BJ (cell line): ENCODE data around the gene NSMCE1. TPM values are rescaled to one million over a fixed set of nuclear protein-coding genes. Genes with fewer than 3 reads are reported as not detected.

ENCODE experiments used
- CTCF ChIA-PET: fragments of 350-600 bp; formaldehyde crosslinking; extraction: SDS; loops from one replicate; lab custom pipeline; 2021; ENCODE audit warnings: antibody characterized with exemption, inconsistent platforms; lab: Yijun Ruan, JAX
- POLR2A ChIA-PET: fragments of 300-600 bp; sonication (Branson Sonifier 250); formaldehyde crosslinking; extraction: SDS; loops from one replicate; lab custom pipeline; 2021; ENCODE audit warnings: antibody characterized with exemption; lab: Charles Lee
- DNase-seq: peaks from one replicate; pipeline ENCODE4 v3.0.0-alpha.2; 2011; ENCODE audit warnings: low read depth
- H3K27me3 ChIP-seq: 2 replicates; pipeline ENCODE4 v1.6.0; 2011; ENCODE audit warnings: low read length; ENCODE audit not compliant: control insufficient read depth, insufficient read depth
- H3K36me3 ChIP-seq: 2 replicates; pipeline ENCODE4 v1.5.1; 2011; ENCODE audit warnings: low read length; ENCODE audit not compliant: control insufficient read depth, insufficient read depth
- H3K4me3 ChIP-seq: 2 replicates; pipeline ENCODE4 v1.5.1; 2011; ENCODE audit warnings: low read depth, mild to moderate bottlenecking, control low read depth, low read length
- CTCF ChIP-seq: IDR thresholded peaks from 2 replicates; pipeline ENCODE4 v1.5.1; 2011; ENCODE audit warnings: low read depth, mild to moderate bottlenecking, control low read depth, inconsistent platforms, low read length, moderate library complexity; ENCODE audit not compliant: insufficient read depth
- polyA plus RNA-seq: library from polyadenylated mRNA; depleted of rRNA; stranded (reverse); fragments of >200 nt; gene quantifications from 2 replicates; pipeline ENCODE4 v1.2.3, GENCODE V29; 2011

The NSMCE1 gene
- polyA plus RNA-seq, 1 experiment = 34.3 TPM

DNA sequence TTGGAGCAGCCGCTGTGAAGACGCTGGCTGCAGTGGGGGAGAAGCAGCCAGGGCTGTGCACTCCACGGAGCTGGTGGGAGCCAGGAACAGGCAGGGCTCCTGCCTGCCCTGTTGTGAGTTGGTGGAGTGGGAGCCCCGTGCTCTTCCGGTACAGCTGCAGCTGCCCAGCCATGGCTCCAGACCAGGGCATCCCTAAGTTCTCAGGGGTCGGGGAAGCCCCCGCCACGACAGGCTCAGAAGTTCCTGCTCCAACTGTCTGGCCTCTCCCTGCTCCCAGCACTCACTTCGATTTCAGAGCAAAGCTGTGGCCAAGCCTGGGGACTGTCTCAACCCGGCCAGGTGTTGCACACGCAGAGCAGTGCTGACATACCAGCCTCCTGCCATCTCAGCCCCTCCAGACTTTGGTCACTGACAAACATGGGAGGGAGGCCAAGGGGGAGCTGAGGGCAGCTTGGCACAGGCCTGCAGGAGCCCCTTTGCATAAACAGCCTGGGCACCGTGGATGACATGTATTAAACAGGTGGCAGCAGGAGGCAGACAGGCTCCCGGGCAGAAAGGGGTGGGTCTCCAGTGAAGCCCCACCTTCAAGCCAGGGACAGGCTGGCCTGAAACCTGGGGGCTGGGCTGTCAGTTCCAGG, 79.1 kb downstream of the NSMCE1 start:
- H3K36me3 ChIP-seq = no peaks in the 10 kb centered on the region
- CTCF ChIA-PET = interaction anchor here (0.6 to 2.9 kb wide), 3 partner anchors 10 to 190 kb away, joined by 3 to 11 read pairs (median 3); no protein-coding TSS in a partner anchor
- H3K27me3 ChIP-seq = peaks cover 3% of the 10 kb centered on the region; the same call in 1 of the 2 replicates
- no peak overlapping the region for H3K4me3 ChIP-seq
- TF ChIP-seq CTCF = no peak
- DNase-seq = no peak
- POLR2A ChIA-PET = no interaction called here

DNA sequence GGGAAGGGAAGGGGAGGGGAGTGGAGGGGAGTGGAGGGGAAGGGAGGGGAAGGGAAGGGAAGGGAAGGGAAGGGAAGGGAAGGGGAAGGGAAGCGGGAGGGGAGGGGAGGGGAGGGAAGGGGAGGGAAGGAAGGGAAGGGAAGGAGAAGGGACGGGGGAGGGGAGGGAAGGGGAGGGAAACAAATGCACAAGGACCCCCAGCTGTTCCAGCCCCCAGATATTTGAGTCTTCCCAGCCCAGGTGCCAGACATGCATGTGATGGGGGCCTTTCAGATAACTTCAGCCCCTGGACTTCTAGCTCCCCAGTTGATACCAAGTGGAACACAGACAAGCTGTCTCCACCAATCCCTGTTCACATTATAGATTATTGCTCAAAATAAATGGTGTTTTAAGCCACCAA, 79.9 kb downstream of the NSMCE1 start:
- DNase-seq = no peak
- H3K4me3 ChIP-seq = no peak overlapping the region
- H3K27me3 ChIP-seq = peaks cover 3% of the 10 kb centered on the region; the same call in 1 of the 2 replicates
- no peaks in the 10 kb centered on the region for H3K36me3 ChIP-seq
- CTCF ChIA-PET = interaction anchor here (0.6 to 2.9 kb wide), 2 partner anchors 9 to 191 kb away, joined by 3 to 11 read pairs; no protein-coding TSS in a partner anchor
- POLR2A ChIA-PET = no interaction called here
- TF ChIP-seq CTCF = no peak

DNA sequence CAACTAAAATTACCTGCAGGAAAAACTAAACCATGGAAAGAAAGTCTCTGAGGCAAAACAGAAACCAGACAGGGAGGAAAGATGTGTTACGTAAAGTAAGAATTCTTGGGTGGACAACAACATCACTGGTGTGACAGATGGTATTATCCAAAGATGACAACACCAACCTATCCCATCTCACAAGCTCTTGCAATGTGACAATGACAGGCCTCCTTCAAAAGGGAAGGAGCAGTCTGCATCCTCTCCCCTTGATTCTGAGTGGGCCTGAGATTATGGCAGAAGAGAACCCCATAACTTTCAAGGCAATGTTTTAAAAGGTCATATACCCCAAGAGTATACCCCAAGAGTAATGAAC, 82.8 kb downstream of the NSMCE1 start:
- CTCF ChIA-PET = no interaction called here
- DNase-seq = no peak
- H3K27me3 ChIP-seq = peaks cover 4% of the 10 kb centered on the region; the same call in 1 of the 2 replicates
- H3K4me3 ChIP-seq = no peak overlapping the region
- no peaks in the 10 kb centered on the region for H3K36me3 ChIP-seq
- POLR2A ChIA-PET = no interaction called here
- no peak for TF ChIP-seq CTCF

- POLR2A ChIA-PET = no interaction called here
- no peak overlapping the region for H3K4me3 ChIP-seq
- no peak for DNase-seq
- H3K27me3 ChIP-seq = peaks cover 3% of the 10 kb centered on the region; the same call in 1 of the 2 replicates
- no peak for TF ChIP-seq CTCF
- CTCF ChIA-PET = interaction anchor here (1.5 kb wide), 1 partner anchor 185 kb away, joined by 4 read pairs; no protein-coding TSS in a partner anchor
- no peaks in the 10 kb centered on the region for H3K36me3 ChIP-seq
These were observed 85.6 kb downstream of the NSMCE1 start for GRCh38 chr16:27182906-27183405.

- Histone ChIP-seq H3K4me3 (no peak overlapping the region), H3K27me3 (peaks cover 3% of the 10 kb centered on the region; the same call in 1 of the 2 replicates), H3K36me3 (no peaks in the 10 kb centered on the region)
- TF ChIP-seq CTCF = no peak
- ChIA-PET CTCF (interaction anchor here (0.7 to 7.0 kb wide), 4 partner anchors 12 to 186 kb away, joined by 3 to 55 read pairs (median 17); no protein-coding TSS in a partner anchor), POLR2A (no interaction called here)
- DNase-seq = no peak
These were observed 87.4 kb downstream of the NSMCE1 start for GRCh38 chr16:27181019-27181790.
